Measurements from ENCODE around the gene ADAMTS10. TPM values are rescaled to one million over a fixed set of nuclear protein-coding genes. Genes with fewer than 3 reads are reported as not detected.
A peak's percentile ranks its signal among the peaks of the same experiment; 100 is the strongest.

The ADAMTS10 gene
- total and polyA plus RNA-seq, 2 of the 13 experiments (the other 11 are each of a cell fraction or from before 2014, with no cell fraction given), result 0.49 to 1.7 TPM

DNA sequence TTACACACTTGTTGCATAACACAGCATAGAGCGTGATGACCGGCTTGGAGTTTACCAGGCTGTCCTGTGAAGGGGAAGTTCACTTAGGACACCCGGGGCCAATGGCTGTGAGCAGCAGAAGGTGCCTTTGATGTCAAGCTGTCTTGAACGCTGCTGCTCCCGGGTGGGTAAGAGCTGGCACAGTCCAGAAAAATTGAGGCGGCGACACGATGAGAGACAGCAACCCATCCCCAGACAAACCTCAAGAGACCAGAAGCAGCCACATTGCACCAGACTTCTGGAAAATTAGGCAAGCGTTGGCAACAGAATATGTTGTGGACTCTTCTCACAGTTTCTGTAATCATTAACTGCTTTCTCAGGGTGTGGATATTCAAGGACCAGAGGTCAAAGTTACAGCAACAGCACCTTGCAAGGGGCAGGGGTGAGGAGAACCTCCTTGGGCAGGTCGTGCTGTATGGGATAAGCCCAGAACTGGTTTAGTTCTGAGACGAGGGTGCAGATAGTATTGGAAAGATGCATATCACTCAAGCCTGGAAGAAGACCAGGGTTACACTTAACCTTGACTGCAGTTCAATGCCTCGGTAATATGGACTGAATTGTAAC lies 30.0 kb upstream of the ADAMTS10 start (continued):
- TF ChIP-seq, protein P1, sequence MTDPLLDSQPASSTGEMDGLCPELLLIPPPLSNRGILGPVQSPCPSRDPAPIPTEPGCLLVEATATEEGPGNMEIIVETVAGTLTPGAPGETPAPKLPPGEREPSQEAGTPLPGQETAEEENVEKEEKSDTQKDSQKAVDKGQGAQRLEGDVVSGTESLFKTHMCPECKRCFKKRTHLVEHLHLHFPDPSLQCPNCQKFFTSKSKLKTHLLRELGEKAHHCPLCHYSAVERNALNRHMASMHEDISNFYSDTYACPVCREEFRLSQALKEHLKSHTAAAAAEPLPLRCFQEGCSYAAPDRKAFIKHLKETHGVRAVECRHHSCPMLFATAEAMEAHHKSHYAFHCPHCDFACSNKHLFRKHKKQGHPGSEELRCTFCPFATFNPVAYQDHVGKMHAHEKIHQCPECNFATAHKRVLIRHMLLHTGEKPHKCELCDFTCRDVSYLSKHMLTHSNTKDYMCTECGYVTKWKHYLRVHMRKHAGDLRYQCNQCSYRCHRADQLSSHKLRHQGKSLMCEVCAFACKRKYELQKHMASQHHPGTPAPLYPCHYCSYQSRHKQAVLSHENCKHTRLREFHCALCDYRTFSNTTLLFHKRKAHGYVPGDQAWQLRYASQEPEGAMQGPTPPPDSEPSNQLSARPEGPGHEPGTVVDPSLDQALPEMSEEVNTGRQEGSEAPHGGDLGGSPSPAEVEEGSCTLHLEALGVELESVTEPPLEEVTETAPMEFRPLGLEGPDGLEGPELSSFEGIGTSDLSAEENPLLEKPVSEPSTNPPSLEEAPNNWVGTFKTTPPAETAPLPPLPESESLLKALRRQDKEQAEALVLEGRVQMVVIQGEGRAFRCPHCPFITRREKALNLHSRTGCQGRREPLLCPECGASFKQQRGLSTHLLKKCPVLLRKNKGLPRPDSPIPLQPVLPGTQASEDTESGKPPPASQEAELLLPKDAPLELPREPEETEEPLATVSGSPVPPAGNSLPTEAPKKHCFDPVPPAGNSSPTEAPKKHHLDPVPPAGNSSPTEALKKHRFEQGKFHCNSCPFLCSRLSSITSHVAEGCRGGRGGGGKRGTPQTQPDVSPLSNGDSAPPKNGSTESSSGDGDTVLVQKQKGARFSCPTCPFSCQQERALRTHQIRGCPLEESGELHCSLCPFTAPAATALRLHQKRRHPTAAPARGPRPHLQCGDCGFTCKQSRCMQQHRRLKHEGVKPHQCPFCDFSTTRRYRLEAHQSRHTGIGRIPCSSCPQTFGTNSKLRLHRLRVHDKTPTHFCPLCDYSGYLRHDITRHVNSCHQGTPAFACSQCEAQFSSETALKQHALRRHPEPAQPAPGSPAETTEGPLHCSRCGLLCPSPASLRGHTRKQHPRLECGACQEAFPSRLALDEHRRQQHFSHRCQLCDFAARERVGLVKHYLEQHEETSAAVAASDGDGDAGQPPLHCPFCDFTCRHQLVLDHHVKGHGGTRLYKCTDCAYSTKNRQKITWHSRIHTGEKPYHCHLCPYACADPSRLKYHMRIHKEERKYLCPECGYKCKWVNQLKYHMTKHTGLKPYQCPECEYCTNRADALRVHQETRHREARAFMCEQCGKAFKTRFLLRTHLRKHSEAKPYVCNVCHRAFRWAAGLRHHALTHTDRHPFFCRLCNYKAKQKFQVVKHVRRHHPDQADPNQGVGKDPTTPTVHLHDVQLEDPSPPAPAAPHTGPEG (CRISPR knock-in tag; IDR thresholded peaks at IDR 0.05), result no peak
- no peak for TF ChIP-seq ZKSCAN5 (CRISPR knock-in tag; IDR thresholded peaks at IDR 0.05)
- peak; percentile 44; the same call in 1 of the 2 replicates for TF ChIP-seq BCL6 (CRISPR knock-in tag; IDR thresholded peaks at IDR 0.05)
- no peak for TF ChIP-seq ZNF724P (CRISPR knock-in tag; IDR thresholded peaks at IDR 0.05; ENCODE audit: borderline replicate concordance)
- TF ChIP-seq ZBTB38 (CRISPR knock-in tag; IDR thresholded peaks at IDR 0.05), result no peak
- TF ChIP-seq, protein P2, sequence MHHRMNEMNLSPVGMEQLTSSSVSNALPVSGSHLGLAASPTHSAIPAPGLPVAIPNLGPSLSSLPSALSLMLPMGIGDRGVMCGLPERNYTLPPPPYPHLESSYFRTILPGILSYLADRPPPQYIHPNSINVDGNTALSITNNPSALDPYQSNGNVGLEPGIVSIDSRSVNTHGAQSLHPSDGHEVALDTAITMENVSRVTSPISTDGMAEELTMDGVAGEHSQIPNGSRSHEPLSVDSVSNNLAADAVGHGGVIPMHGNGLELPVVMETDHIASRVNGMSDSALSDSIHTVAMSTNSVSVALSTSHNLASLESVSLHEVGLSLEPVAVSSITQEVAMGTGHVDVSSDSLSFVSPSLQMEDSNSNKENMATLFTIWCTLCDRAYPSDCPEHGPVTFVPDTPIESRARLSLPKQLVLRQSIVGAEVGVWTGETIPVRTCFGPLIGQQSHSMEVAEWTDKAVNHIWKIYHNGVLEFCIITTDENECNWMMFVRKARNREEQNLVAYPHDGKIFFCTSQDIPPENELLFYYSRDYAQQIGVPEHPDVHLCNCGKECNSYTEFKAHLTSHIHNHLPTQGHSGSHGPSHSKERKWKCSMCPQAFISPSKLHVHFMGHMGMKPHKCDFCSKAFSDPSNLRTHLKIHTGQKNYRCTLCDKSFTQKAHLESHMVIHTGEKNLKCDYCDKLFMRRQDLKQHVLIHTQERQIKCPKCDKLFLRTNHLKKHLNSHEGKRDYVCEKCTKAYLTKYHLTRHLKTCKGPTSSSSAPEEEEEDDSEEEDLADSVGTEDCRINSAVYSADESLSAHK (CRISPR knock-in tag; IDR thresholded peaks at IDR 0.05; ENCODE audit: borderline replicate concordance), result no peak
- no peak for TF ChIP-seq MATR3 (CRISPR knock-in tag; IDR thresholded peaks at IDR 0.05)
- no peak for TF ChIP-seq CAMTA2 (CRISPR knock-in tag; IDR thresholded peaks at IDR 0.05; ENCODE audit: borderline replicate concordance)
- TF ChIP-seq, protein P3, sequence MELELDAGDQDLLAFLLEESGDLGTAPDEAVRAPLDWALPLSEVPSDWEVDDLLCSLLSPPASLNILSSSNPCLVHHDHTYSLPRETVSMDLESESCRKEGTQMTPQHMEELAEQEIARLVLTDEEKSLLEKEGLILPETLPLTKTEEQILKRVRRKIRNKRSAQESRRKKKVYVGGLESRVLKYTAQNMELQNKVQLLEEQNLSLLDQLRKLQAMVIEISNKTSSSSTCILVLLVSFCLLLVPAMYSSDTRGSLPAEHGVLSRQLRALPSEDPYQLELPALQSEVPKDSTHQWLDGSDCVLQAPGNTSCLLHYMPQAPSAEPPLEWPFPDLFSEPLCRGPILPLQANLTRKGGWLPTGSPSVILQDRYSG (CRISPR knock-in tag; IDR thresholded peaks at IDR 0.05), result no peak
- TF ChIP-seq, protein P4, sequence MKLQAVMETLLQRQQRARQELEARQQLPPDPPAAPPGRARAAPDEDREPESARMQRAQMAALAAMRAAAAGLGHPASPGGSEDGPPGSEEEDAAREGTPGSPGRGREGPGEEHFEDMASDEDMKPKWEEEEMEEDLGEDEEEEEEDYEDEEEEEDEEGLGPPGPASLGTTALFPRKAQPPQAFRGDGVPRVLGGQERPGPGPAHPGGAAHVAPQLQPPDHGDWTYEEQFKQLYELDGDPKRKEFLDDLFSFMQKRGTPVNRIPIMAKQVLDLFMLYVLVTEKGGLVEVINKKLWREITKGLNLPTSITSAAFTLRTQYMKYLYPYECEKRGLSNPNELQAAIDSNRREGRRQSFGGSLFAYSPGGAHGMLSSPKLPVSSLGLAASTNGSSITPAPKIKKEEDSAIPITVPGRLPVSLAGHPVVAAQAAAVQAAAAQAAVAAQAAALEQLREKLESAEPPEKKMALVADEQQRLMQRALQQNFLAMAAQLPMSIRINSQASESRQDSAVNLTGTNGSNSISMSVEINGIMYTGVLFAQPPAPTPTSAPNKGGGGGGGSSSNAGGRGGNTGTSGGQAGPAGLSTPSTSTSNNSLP (IDR thresholded peaks at IDR 0.05; ENCODE audit: low read depth, low read length), result no peak; the same call in 1 of the 2 replicates
- TF ChIP-seq PAWR (CRISPR knock-in tag; IDR thresholded peaks at IDR 0.05; ENCODE audit: borderline replicate concordance), result no peak
- TF ChIP-seq, protein P5, sequence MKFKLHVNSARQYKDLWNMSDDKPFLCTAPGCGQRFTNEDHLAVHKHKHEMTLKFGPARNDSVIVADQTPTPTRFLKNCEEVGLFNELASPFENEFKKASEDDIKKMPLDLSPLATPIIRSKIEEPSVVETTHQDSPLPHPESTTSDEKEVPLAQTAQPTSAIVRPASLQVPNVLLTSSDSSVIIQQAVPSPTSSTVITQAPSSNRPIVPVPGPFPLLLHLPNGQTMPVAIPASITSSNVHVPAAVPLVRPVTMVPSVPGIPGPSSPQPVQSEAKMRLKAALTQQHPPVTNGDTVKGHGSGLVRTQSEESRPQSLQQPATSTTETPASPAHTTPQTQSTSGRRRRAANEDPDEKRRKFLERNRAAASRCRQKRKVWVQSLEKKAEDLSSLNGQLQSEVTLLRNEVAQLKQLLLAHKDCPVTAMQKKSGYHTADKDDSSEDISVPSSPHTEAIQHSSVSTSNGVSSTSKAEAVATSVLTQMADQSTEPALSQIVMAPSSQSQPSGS (CRISPR knock-in tag; IDR thresholded peaks at IDR 0.05), result peak; percentile 69
- TF ChIP-seq ZNF713 (CRISPR knock-in tag; IDR thresholded peaks at IDR 0.05), result no peak
- no peak for TF ChIP-seq PRMT3 (CRISPR knock-in tag; IDR thresholded peaks at IDR 0.05; ENCODE audit: borderline replicate concordance, low read depth)
- no peak for TF ChIP-seq SATB2 (CRISPR knock-in tag; IDR thresholded peaks at IDR 0.05)
- TF ChIP-seq ELF3 (CRISPR knock-in tag; IDR thresholded peaks at IDR 0.05), result peak; percentile 76

Measured in HepG2 (cell line).